ENCODE measurements around the gene EZR. TPM values are rescaled to one million over a fixed set of nuclear protein-coding genes. Genes with fewer than 3 reads are reported as not detected.

EZR gene
- total and polyA plus RNA-seq, 9 of the 15 experiments (the other 6 are each of a cell fraction or from before 2014, with no cell fraction given): 36.5 to 162 (median 104) TPM

GRCh38 chr6:158831571-158831970 lies 12.4 kb upstream of the EZR start (continued):
- TF ChIP-seq ZNF175 (CRISPR knock-in tag; IDR thresholded peaks at IDR 0.05; ENCODE audit: low read depth): no peak
- TF ChIP-seq TGIF2 (CRISPR knock-in tag; IDR thresholded peaks at IDR 0.05): no peak
- TF ChIP-seq MECOM (CRISPR knock-in tag; IDR thresholded peaks at IDR 0.05): no peak
- TF ChIP-seq NR0B1 (IDR thresholded peaks at IDR 0.05; ENCODE audit: partially characterized antibody): no peak
- no peak for TF ChIP-seq FOXM1 (IDR thresholded peaks at IDR 0.05; ENCODE audit: low read depth)
- TF ChIP-seq FOXM1 (CRISPR knock-in tag; IDR thresholded peaks at IDR 0.05; ENCODE audit: low read depth): no peak
- no peak for TF ChIP-seq SMARCA5 (IDR thresholded peaks at IDR 0.05)

GRCh38 chr6:158830736-158831135 lies 11.6 kb upstream of the EZR start:
- H3K27ac ChIP-seq (ENCODE audit: extremely low read depth, low read depth, low read length): no peak overlapping the region

More at GRCh38 chr6:158830736-158831135, 11.6 kb upstream of the EZR start:
- H3K9me1 ChIP-seq (ENCODE audit: control insufficient read depth, insufficient read depth, low read length): no peaks in the 10 kb centered on the region
- H3K79me2 ChIP-seq (ENCODE audit: control insufficient read depth, insufficient read depth, low read length): no peaks in the 10 kb centered on the region
- FAIRE-seq: no peak
- no peak overlapping the region for H3K4me3 ChIP-seq
- H3K4me1 ChIP-seq (replicated peaks in 1 of 2; ENCODE audit: control insufficient read depth in 2 of 2, insufficient read depth in 2 of 2, low read length in 2 of 2): peaks cover 28 to 31% of the 10 kb centered on the region in 2 experiments
- intact Hi-C loops (cut with micrococcal nuclease) (no loop called here), in situ Hi-C loops (cut with MboI) (no loop called here)
- BruUV-seq (replicated peaks): no TSS peak
- H3K27me3 ChIP-seq (ENCODE audit: control insufficient read depth in 2 of 2, insufficient read depth in 2 of 2, low read length in 2 of 2): no peaks in the 10 kb centered on the region
- 85% methylated on average over 13 of the region's 13 CpGs for WGBS (ENCODE audit: insufficient coverage, low coverage, missing lambda C conversion rate)
- no peaks in the 10 kb centered on the region for H4K20me1 ChIP-seq (replicated peaks; ENCODE audit: control insufficient read depth, insufficient read depth, low read length)
- H3K9me3 ChIP-seq (replicated peaks; ENCODE audit: control insufficient read depth, insufficient read depth, low read depth, low read length): no peaks in the 10 kb centered on the region
- no peak for ATAC-seq
- H3K9ac ChIP-seq (ENCODE audit: insufficient read depth in 1 of 2, low read depth in 2 of 2, low read length in 2 of 2): peak overlapping the region in 1 of 2 experiments; percentile 10; a peak in 1 of 4 replicates
- ChIA-PET POLR2A (no interaction called here), CTCF (ENCODE audit: low intra/inter-chr PET ratio) (no interaction called here)
- no peak overlapping the region for H2AFZ ChIP-seq (ENCODE audit: low read depth, low read length)
- TF ChIP-seq ZNF780A (CRISPR knock-in tag; IDR thresholded peaks at IDR 0.05) (no peak), ATF1 (CRISPR knock-in tag; IDR thresholded peaks at IDR 0.05) (no peak), ATF1 (tag; IDR thresholded peaks at IDR 0.05) (no peak), ZNF232 (CRISPR knock-in tag; IDR thresholded peaks at IDR 0.05) (no peak), MXI1 (IDR thresholded peaks at IDR 0.05; ENCODE audit: low read depth, low read length) (no peak), SMAD3 (CRISPR knock-in tag; conservative IDR thresholded peaks at IDR 0.05) (no peak), HSF4 (CRISPR knock-in tag; IDR thresholded peaks at IDR 0.05; ENCODE audit: borderline replicate concordance) (no peak), SIN3B (IDR thresholded peaks at IDR 0.05; ENCODE audit: low read depth) (no peak), ZBTB2 (IDR thresholded peaks at IDR 0.05) (no peak), ZNF282 (CRISPR knock-in tag; IDR thresholded peaks at IDR 0.05) (no peak), RHOXF2B (CRISPR knock-in tag; conservative IDR thresholded peaks at IDR 0.05) (no peak)
- no peak for DNase-seq (ENCODE audit: extremely low read depth in 1 of 4, low spot score in 3 of 4)
- H3K4me2 ChIP-seq (ENCODE audit: insufficient read depth, low read length): no peak overlapping the region
- H3K36me3 ChIP-seq (ENCODE audit: control insufficient read depth, insufficient read depth, low read length): no peaks in the 10 kb centered on the region
